Caco-2 (cell line): Measurements from ENCODE around the gene PHF20. TPM values are rescaled to one million over a fixed set of nuclear protein-coding genes. Genes with fewer than 3 reads are reported as not detected.

Source experiments
- BruUV-seq: library from RNA; stranded (reverse); fragments of 400-500 nt; replicated peaks from 2 replicates; lab custom pipeline; 2021; lab: Mats Ljungman, UMichigan
- CTCF ChIA-PET: fragments of 300-600 bp; sonication (Branson Sonifier 250); formaldehyde crosslinking; loops from one replicate; lab custom pipeline; 2022; ENCODE audit warnings: antibody characterized with exemption; lab: Charles Lee
- POLR2A ChIA-PET: fragments of 300-600 bp; sonication (Branson Sonifier 250); formaldehyde crosslinking; loops from one replicate; lab custom pipeline; 2022; ENCODE audit warnings: antibody characterized with exemption; lab: Charles Lee
- DNase-seq, 2 experiments: peaks; one replicate each; pipeline versions ENCODE4 v3.0.0 to v3.0.0-alpha.2; 2020 to 2022
- H3K27me3 ChIP-seq: replicated peaks from 2 replicates; pipeline ENCODE4 v1.6.0; 2011; ENCODE audit warnings: low read length; ENCODE audit not compliant: control insufficient read depth, insufficient read depth
- H3K36me3 ChIP-seq: 2 replicates; pipeline ENCODE4 v1.5.1; 2011; ENCODE audit warnings: low read length; ENCODE audit not compliant: control insufficient read depth, insufficient read depth
- H3K4me1 ChIP-seq: fragments of 250-450 bp; sonication (Bioruptor Pico); 2 replicates; pipeline ENCODE4 v1.5.1; 2020; ENCODE audit warnings: mild to moderate bottlenecking
- H3K4me3 ChIP-seq: 2 replicates; pipeline ENCODE4 v1.5.1; 2011; ENCODE audit warnings: low read depth, mild to moderate bottlenecking, control low read depth, low read length
- H3K9me3 ChIP-seq: fragments of 250-450 bp; sonication (Bioruptor Pico); 2 replicates; pipeline ENCODE4 v1.5.1; 2020; ENCODE audit warnings: mild to moderate bottlenecking, moderate library complexity
- H3K27ac Mint-ChIP-seq: one replicate; pipeline ENCODE4 v1.8.0; 2022; ENCODE audit warnings: mixed read lengths; ENCODE audit not compliant: unreplicated experiment
- H3K27me3 Mint-ChIP-seq: one replicate; pipeline ENCODE4 v1.8.0; 2022; ENCODE audit warnings: mixed read lengths; ENCODE audit not compliant: insufficient read depth, unreplicated experiment
- H3K36me3 Mint-ChIP-seq: one replicate; pipeline ENCODE4 v1.8.0; 2022; ENCODE audit warnings: mild to moderate bottlenecking, mixed read lengths; ENCODE audit not compliant: insufficient read depth, unreplicated experiment
- H3K4me1 Mint-ChIP-seq: one replicate; pipeline ENCODE4 v1.8.0; 2022; ENCODE audit warnings: low read depth, mixed read lengths; ENCODE audit not compliant: unreplicated experiment
- H3K4me3 Mint-ChIP-seq: one replicate; pipeline ENCODE4 v1.8.0; 2022; ENCODE audit warnings: mild to moderate bottlenecking, moderate library complexity, mixed read lengths; ENCODE audit not compliant: unreplicated experiment
- H3K9me3 Mint-ChIP-seq: one replicate; pipeline ENCODE4 v1.8.0; 2022; ENCODE audit warnings: mixed read lengths; ENCODE audit not compliant: unreplicated experiment
- CTCF ChIP-seq, 2 experiments: fragments of 200-600 bp in 1 of 2; IDR thresholded peaks; 1 replicate in 1 of 2; 2 replicates in 1 of 2; pipeline versions ENCODE4 v1.5.1 to v1.8.0; 2011 to 2022; ENCODE audit warnings: antibody characterized with exemption in 1 of 2, control low read depth in 1 of 2, inconsistent platforms in 1 of 2, low read depth in 1 of 2, low read length in 1 of 2, mild to moderate bottlenecking in 1 of 2, moderate library complexity in 1 of 2; ENCODE audit not compliant: insufficient read depth in 1 of 2, severe bottlenecking in 1 of 2, unreplicated experiment in 1 of 2
- intact Hi-C: fragments of 100-400 bp; cut with micrococcal nuclease; formaldehyde crosslinking; loops from one replicate; pipeline ENCODE4 v1.10.0; 2022; ENCODE audit not compliant: unreplicated experiment
- total RNA-seq: library from RNA; stranded (reverse); gene quantifications from 2 replicates; pipeline ENCODE4 v1.2.3, GENCODE V29; 2022

Gene PHF20
- total RNA-seq, 1 experiment from 2014 or later, result 109 TPM

GRCh38 chr20:35738410-35739179 is 33.2 kb upstream of the PHF20 start:
- no TSS peak for BruUV-seq
- Mint-ChIP-seq H3K27ac (peak overlapping the region; percentile 65), H3K36me3 (peaks cover 97% of the 10 kb centered on the region), H3K4me1 (peaks cover 40% of the 10 kb centered on the region), H3K4me3 (peak overlapping the region; percentile 45), H3K9me3 (no peaks in the 10 kb centered on the region), H3K27me3 (no peaks in the 10 kb centered on the region)
- Histone ChIP-seq H3K27me3 (no peaks in the 10 kb centered on the region), H3K9me3 (no peaks in the 10 kb centered on the region), H3K4me1 (peaks cover 48% of the 10 kb centered on the region), H3K36me3 (peaks cover 22% of the 10 kb centered on the region), H3K4me3 (no peak overlapping the region)
- intact Hi-C loops, result no loop called here
- no peak for DNase-seq
- TF ChIP-seq CTCF (IDR thresholded peaks at IDR 0.05; ENCODE audit: insufficient read depth in 1 of 2, low read depth in 1 of 2, low read length in 1 of 2, severe bottlenecking in 1 of 2, unreplicated experiment in 1 of 2), result no peak
- ChIA-PET POLR2A (interaction anchor here (0.5 to 1.2 kb wide), 3 partner anchors 8 to 348 kb away, joined by 4 to 6 read pairs (median 5); partner anchors contain the start of gene ERGIC3), CTCF (no interaction called here)

- peaks cover 36% of the 10 kb centered on the region for H3K4me1 Mint-ChIP-seq
- ChIA-PET POLR2A (interaction anchor here (0.5 to 1.3 kb wide), 8 partner anchors 9 to 347 kb away, joined by 3 to 6 read pairs (median 4); partner anchors contain the start of genes ERGIC3, PHF20 and SCAND1), CTCF (interaction anchor here (0.5 to 0.8 kb wide), 3 partner anchors 9 to 145 kb away, joined by 3 read pairs; partner anchors contain the start of genes NFS1 and ROMO1)
- Histone ChIP-seq H3K4me3 (no peak overlapping the region; the same call in 1 of the 2 replicates), H3K9me3 (no peaks in the 10 kb centered on the region), H3K4me1 (peaks cover 44% of the 10 kb centered on the region), H3K27me3 (no peaks in the 10 kb centered on the region), H3K36me3 (peaks cover 21% of the 10 kb centered on the region)
- BruUV-seq, result no TSS peak
- TF ChIP-seq CTCF (IDR thresholded peaks at IDR 0.05; ENCODE audit: insufficient read depth in 1 of 2, low read depth in 1 of 2, low read length in 1 of 2, severe bottlenecking in 1 of 2, unreplicated experiment in 1 of 2), result peak; percentile 33
- H3K36me3 Mint-ChIP-seq, result peaks cover 87% of the 10 kb centered on the region
- no peaks in the 10 kb centered on the region for H3K9me3 Mint-ChIP-seq
- peak overlapping the region; percentile 96 for H3K27ac Mint-ChIP-seq
- peak overlapping the region; percentile 80 for H3K4me3 Mint-ChIP-seq
- peak in 1 of 2 experiments; percentile 29 for DNase-seq
- intact Hi-C loops, result loop anchor here (1.0 to 5.0 kb wide), 3 partner anchors 8 to 348 kb away; partner anchors contain the start of gene SCAND1
- no peaks in the 10 kb centered on the region for H3K27me3 Mint-ChIP-seq
Measured at GRCh38 chr20:35739294-35740163, 32.3 kb upstream of the PHF20 start.
